Colonic mucosa (tissue), 4 donors: Measurements from ENCODE around the gene TSC1. TPM values are rescaled to one million over a fixed set of nuclear protein-coding genes. Genes with fewer than 3 reads are reported as not detected.

Experiments
- DNase-seq: peaks from one replicate; pipeline ENCODE4 v3.0.0-alpha.2; 2020
- H3K27ac ChIP-seq: fragments of 200-600 bp; one replicate; pipeline ENCODE4 v1.8.0; 2021
- H3K27me3 ChIP-seq: fragments of 200-600 bp; one replicate; pipeline ENCODE4 v1.8.0; 2021
- H3K36me3 ChIP-seq: fragments of 200-600 bp; one replicate; pipeline ENCODE4 v1.8.0; 2021
- H3K4me1 ChIP-seq: fragments of 200-600 bp; one replicate; pipeline ENCODE4 v1.8.0; 2021; ENCODE audit warnings: mild to moderate bottlenecking
- H3K4me3 ChIP-seq: fragments of 200-600 bp; one replicate; pipeline ENCODE4 v1.8.0; 2021
- H3K9ac ChIP-seq, 2 donors: one replicate each; pipeline ENCODE4 v1.7.0; 2013; ENCODE audit warnings: control low read depth in 2 of 2, low read depth in 2 of 2, low read length in 2 of 2
- H3K9me3 ChIP-seq: fragments of 200-600 bp; one replicate; pipeline ENCODE4 v1.8.0; 2021
- intact Hi-C: fragments of 100-400 bp; cut with DNase I; formaldehyde crosslinking; loops from one replicate; pipeline ENCODE4 v1.14.1; 2022
- microRNA-seq: library from miRNA; unstranded; fragments of <30 nt; microRNA quantifications from one replicate; pipeline ENCODE4, GENCODE V29; 2019
- total RNA-seq, 2 donors: library from RNA; stranded (reverse); fragmentation: NEBNext Ultra II Directional in 1 of 2; extraction: Animal tissue kit (Norgen Biotek cat#: 25700) in 1 of 2; gene quantifications; one replicate each; pipeline ENCODE4 v1.2.1, GENCODE V29; 2021
- TF ChIP-seq, protein P1 (sequence below): fragments of 200-600 bp; IDR thresholded peaks from one replicate; pipeline ENCODE4 v1.8.0; 2022; ENCODE audit warnings: antibody characterized with exemption, mild to moderate bottlenecking
- donor health status: healthy.
- donor health status: DM: no; HTN: no; CAD: no.
- donor health status: DM: no; HTN: no; CAD: no.

Gene TSC1
- total RNA-seq, 2 donors from 2014 or later, result 29.4 to 46.6 TPM

DNA sequence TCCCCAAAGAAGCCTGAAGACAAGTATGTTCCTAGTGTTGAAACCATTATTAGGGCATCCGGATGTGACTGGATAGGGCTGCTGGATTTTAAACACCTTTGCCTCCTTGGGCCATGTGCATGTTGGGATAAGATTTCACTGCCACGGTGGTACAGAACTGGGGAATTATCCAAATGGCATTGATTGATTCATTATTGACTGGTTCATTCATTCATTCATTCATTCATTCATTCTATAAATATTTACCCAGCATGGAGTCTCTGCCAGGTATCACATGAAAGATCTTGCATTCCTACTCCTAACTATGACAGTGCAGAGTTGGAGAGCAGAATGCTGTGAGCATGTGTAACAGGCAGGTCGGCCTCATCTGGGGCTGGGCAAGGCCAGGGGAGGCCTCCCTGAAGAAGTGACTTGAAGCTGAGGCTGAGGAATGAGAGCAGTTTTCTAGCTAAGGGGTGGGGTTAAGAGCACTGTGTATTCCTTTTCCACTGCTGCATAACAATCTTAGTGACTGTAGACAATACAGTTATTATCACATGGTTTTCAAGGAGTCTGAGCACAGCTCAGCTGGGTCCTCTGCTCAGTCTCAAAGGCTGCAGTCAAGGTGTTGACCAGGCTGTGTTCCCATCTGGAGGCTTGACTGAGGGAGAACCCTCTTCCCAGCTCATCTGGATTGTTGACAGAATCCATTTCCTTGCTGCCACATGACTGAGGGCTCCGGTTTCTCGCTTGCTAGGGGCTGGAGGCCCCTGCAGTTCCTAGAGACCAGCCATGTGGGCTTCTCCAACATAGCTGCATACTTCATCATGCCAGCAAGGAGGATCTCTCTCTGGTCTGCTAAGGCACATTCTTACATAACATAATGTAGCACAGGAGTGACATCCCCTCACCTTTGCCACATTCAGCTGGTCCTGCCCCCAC lies 102.0 kb downstream of the TSC1 start:
- Histone ChIP-seq H3K4me3 (no peak overlapping the region), H3K4me1 (no peaks in the 10 kb centered on the region), H3K9me3 (no peaks in the 10 kb centered on the region), H3K27me3 (no peaks in the 10 kb centered on the region), H3K9ac (no peak overlapping the region), H3K27ac (no peak overlapping the region), H3K36me3 (no peaks in the 10 kb centered on the region)
- TF ChIP-seq, protein P1, sequence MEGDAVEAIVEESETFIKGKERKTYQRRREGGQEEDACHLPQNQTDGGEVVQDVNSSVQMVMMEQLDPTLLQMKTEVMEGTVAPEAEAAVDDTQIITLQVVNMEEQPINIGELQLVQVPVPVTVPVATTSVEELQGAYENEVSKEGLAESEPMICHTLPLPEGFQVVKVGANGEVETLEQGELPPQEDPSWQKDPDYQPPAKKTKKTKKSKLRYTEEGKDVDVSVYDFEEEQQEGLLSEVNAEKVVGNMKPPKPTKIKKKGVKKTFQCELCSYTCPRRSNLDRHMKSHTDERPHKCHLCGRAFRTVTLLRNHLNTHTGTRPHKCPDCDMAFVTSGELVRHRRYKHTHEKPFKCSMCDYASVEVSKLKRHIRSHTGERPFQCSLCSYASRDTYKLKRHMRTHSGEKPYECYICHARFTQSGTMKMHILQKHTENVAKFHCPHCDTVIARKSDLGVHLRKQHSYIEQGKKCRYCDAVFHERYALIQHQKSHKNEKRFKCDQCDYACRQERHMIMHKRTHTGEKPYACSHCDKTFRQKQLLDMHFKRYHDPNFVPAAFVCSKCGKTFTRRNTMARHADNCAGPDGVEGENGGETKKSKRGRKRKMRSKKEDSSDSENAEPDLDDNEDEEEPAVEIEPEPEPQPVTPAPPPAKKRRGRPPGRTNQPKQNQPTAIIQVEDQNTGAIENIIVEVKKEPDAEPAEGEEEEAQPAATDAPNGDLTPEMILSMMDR, result no peak
- DNase-seq, result no peak
- intact Hi-C loops, result no loop called here

Small RNAs within 50 kb of the gene (microRNA-seq; reads per million reads assigned to microRNA genes)
- 1.7 reads per million for gene MIR548AW

Other genes starting within 250 kb of the TSC1 start
- gene AK8, start 66.3 kb downstream of the TSC1 start, total RNA-seq, result under 1 TPM; 0.16 to 0.59 TPM
- gene SPACA9, start 65.7 kb downstream of the TSC1 start, total RNA-seq, result 1 to 10 TPM; 1.1 to 2.7 TPM
- 1 to 10 TPM; 1.1 to 1.3 TPM for gene GFI1B, start 34.1 kb upstream of the TSC1 start, total RNA-seq
- 10 to 100 TPM; 42.3 to 70.9 TPM for gene GTF3C5, start 86.4 kb upstream of the TSC1 start, total RNA-seq
- 10 to 100 TPM in 1 of 2 donors, under 1 TPM in 1; 0.61 to 16.6 TPM for gene CEL, start 117.4 kb upstream of the TSC1 start, total RNA-seq
- gene RALGDS, start 176.6 kb upstream of the TSC1 start, total RNA-seq, result 10 to 100 TPM; 24.2 to 39.7 TPM
- 1 to 10 TPM; 4.6 to 4.8 TPM for gene GBGT1, start 219.3 kb upstream of the TSC1 start, total RNA-seq